GM12874 (cell line): ENCODE data around the gene MAP2K5.

Source experiments
- CTCF ChIP-seq: IDR thresholded peaks from 2 replicates; pipeline ENCODE4 v1.5.1; 2011; ENCODE audit warnings: low read depth, mild to moderate bottlenecking, control low read depth, low read length, moderate library complexity; ENCODE audit not compliant: insufficient read depth

MAP2K5 gene

GRCh38 chr15:67836477-67836876, 294.0 kb downstream of the MAP2K5 start:
- TF ChIP-seq CTCF = peak; percentile 57

DNA sequence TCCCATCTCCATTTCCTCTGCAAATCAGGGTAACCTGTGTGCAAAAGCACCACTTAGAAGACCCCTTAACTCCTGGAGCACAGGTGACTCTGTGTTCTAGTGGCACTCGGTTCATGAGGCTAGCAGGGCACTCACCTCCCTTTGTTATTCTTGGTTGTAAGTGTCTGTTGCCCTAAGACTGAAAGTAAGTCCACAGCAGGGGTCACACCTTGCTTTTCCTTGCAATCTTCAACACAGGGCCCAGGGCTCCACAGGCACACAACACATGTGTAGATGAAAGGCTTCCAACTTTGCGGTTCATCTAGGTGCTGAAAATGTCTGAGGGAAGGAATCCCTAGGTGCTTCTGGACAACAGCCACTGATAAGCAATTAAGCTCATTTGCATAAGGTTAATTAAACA, 294.5 kb downstream of the MAP2K5 start:
- no peak for TF ChIP-seq CTCF

- no peak for TF ChIP-seq CTCF
Observed at GRCh38 chr15:67838789-67839332, 296.4 kb downstream of the MAP2K5 start.

DNA sequence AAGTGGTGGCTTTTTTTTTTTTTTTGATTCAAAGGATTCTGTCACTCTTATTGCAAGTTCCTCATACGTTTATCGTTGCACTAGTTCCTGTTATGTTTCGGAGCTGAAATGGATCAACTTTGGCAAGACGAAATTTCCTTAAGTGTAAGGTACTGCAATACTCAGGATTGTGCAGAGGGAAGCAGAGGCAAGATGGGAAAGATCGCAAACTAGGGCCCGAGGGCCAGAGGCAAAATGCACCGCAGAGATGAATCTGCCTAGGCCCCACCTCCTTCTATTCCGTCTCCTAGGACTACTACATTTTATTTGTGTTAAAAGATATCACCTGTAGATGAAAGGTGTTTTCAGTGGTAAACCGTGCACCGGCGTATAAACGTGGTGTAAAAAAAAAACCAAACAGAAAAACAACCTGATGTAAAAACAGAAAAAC, 297.0 kb downstream of the MAP2K5 start:
- TF ChIP-seq CTCF = no peak

GRCh38 chr15:67839929-67840748, 297.6 kb downstream of the MAP2K5 start, which contains the start of gene RNU6-1:
RNU6-1 (minus strand) TSS chr15:67840045.
- TF ChIP-seq CTCF = no peak

DNA sequence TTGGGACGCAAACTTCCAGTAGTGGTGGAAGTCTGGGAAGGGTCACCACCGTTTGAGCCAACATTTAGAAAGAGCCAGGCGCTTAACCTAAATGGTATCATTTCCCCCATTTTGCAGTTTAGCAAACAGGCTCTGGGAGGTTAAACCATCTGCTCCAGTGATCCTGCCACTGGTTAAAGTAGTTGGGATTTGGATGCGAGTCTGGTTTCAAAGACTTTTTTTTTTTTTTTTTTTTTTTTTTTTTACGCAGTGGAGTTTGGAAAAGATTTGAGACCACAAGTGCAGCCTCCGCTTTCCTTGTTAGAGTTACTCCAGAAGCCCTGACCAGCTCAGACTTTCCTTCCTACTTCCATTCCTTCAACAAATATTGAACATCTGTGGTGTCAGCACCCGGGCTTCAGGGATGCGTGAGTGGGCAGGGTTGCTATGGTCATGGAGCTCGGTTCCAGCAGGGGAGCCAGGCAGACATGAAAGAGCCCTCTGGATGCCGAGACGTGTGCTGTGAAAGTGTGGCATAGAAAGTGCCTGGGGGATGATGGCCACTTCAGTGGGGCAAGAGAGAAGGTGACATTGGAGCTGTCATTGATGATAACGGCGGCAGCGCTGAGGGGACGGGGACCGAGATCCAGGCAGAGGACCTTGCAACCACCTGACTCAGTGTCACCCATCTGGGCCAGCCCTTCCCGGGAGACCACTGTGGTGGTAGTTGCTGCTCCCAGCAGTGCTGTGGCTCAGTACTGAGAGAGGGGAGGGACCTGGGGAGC, 298.4 kb downstream of the MAP2K5 start:
- TF ChIP-seq CTCF = no peak

DNA sequence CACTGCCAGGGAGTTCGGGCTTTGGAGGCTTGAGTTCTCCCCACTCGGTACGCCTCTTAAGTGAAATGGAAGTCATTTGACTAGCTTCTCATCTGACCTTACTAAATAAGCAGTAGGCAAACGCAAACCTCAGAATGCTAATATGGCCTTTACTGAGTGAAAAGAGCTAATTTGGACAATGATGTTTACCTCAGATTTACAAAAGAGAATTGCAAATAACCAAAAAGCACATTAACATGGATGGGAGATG, 298.9 kb downstream of the MAP2K5 start:
- no peak for TF ChIP-seq CTCF
